Gastroesophageal sphincter (tissue), 3 donors: ENCODE results near the gene RASSF1.

Experiments used
- POLR2A ChIP-seq, 2 donors: fragments of 450-650 bp; IDR thresholded peaks; one replicate each; pipeline ENCODE4 v1.6.1; 2017; ENCODE audit warnings: antibody characterized with exemption in 2 of 2, mild to moderate bottlenecking in 2 of 2, moderate library complexity in 1 of 2
- TF ChIP-seq, protein P1 (sequence below), 4 experiments: fragments of 200-600 bp in 2 of 4; fragments of 450-650 bp in 2 of 4; sonication (generic) in 1 of 4; IDR thresholded peaks; one replicate each; pipeline ENCODE4 v1.5.1; 2017 to 2019; ENCODE audit warnings: antibody characterized with exemption in 4 of 4, mild to moderate bottlenecking in 2 of 4, moderate library complexity in 2 of 4

- TF ChIP-seq POLR2A (IDR thresholded peaks at IDR 0.05): no peak
- TF ChIP-seq, protein P1, sequence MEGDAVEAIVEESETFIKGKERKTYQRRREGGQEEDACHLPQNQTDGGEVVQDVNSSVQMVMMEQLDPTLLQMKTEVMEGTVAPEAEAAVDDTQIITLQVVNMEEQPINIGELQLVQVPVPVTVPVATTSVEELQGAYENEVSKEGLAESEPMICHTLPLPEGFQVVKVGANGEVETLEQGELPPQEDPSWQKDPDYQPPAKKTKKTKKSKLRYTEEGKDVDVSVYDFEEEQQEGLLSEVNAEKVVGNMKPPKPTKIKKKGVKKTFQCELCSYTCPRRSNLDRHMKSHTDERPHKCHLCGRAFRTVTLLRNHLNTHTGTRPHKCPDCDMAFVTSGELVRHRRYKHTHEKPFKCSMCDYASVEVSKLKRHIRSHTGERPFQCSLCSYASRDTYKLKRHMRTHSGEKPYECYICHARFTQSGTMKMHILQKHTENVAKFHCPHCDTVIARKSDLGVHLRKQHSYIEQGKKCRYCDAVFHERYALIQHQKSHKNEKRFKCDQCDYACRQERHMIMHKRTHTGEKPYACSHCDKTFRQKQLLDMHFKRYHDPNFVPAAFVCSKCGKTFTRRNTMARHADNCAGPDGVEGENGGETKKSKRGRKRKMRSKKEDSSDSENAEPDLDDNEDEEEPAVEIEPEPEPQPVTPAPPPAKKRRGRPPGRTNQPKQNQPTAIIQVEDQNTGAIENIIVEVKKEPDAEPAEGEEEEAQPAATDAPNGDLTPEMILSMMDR (IDR thresholded peaks at IDR 0.05): no peak
Measured at GRCh38 chr3:50333744-50334328, 6.8 kb downstream of the RASSF1 start.
